ENCODE data around the gene CMC4.
A peak's percentile ranks its signal among the peaks of the same experiment; 100 is the strongest.

Gene CMC4

DNA sequence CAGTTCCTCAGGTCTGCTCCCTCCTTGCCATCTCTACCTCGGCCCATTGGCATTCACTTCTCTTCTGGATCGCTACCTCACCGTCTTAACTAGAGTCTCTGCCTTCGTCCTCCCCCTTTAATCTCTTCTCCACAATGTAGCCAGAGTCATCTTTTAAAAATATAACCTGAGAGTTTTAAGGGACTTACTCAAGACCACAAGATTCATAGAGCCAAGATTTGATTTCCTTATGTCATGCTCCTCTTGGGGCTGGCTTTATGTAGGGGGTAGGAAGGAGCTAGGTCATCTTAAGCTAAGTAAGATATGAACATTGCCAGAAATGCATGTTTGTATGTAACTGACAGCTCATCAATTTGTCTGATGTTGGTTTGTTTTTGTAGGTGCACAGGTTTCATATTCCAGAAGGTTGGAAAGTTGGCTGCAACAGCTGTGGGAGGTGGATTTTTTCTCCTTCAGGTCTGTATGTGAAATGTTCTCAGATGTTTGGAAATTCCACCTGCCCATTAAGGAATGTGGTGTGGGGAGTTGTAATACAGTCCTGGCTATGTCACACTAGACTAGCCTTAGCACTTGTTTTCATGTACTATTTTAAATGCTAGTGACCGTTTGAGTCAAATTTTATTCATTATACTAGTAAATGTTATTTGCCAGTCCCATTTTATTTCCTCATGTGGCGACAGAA lies 24.7 kb downstream of the CMC4 start:
- no peak overlapping the region for H3K4me3 ChIP-seq (ENCODE audit: low read length)
- no peak for DNase-seq (ENCODE audit: low read depth)
- TF ChIP-seq, protein P1, sequence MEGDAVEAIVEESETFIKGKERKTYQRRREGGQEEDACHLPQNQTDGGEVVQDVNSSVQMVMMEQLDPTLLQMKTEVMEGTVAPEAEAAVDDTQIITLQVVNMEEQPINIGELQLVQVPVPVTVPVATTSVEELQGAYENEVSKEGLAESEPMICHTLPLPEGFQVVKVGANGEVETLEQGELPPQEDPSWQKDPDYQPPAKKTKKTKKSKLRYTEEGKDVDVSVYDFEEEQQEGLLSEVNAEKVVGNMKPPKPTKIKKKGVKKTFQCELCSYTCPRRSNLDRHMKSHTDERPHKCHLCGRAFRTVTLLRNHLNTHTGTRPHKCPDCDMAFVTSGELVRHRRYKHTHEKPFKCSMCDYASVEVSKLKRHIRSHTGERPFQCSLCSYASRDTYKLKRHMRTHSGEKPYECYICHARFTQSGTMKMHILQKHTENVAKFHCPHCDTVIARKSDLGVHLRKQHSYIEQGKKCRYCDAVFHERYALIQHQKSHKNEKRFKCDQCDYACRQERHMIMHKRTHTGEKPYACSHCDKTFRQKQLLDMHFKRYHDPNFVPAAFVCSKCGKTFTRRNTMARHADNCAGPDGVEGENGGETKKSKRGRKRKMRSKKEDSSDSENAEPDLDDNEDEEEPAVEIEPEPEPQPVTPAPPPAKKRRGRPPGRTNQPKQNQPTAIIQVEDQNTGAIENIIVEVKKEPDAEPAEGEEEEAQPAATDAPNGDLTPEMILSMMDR (IDR thresholded peaks at IDR 0.05; ENCODE audit: insufficient read depth, low read depth, low read length, missing control alignments): no peak

DNA sequence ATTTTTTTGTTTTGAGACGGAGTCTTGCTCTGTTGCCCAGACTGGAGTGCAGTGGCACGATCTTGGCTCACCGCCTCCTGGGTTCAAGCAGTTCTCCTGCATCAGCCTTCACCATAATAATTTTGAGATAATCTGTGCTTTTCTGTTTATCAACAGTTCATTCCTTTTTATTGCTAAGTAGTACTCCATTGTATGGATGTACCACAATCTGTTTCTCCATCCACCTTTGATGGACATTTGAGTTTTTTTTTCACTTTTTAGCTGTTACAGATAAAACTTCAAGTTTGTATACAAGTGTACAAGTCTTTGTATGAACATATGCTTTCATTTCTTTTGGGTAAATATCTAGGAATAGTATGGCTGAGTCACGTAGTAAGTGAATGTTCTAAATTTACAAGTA lies 35.2 kb downstream of the CMC4 start:
- TF ChIP-seq, protein P1 (IDR thresholded peaks at IDR 0.05; ENCODE audit: insufficient read depth, low read depth, low read length, missing control alignments): no peak
- DNase-seq (ENCODE audit: low read depth): no peak
- no peak overlapping the region for H3K4me3 ChIP-seq (ENCODE audit: low read length)

DNA sequence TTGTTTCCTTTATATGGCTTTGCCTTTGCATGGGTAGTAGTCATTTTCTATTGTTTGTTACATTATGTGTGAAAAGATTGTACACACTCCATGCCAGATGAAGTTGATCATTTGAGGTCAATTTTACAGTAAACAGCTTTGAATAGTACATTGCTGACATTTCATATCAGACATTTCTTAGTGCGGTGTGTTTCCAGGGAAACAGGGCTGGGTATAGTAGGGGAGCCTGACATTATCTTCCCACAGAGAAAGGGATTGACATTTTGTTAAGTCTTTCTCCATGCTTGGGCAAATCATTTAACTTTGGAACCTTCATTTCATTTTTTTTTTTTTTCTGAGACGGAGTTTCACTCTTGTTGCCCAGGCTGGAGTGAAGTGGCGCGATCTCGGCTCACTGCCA lies 39.3 kb downstream of the CMC4 start:
- DNase-seq (ENCODE audit: low read depth): no peak
- H3K4me3 ChIP-seq (ENCODE audit: low read length): no peak overlapping the region
- TF ChIP-seq, protein P1 (IDR thresholded peaks at IDR 0.05; ENCODE audit: insufficient read depth, low read depth, low read length, missing control alignments): no peak

DNA sequence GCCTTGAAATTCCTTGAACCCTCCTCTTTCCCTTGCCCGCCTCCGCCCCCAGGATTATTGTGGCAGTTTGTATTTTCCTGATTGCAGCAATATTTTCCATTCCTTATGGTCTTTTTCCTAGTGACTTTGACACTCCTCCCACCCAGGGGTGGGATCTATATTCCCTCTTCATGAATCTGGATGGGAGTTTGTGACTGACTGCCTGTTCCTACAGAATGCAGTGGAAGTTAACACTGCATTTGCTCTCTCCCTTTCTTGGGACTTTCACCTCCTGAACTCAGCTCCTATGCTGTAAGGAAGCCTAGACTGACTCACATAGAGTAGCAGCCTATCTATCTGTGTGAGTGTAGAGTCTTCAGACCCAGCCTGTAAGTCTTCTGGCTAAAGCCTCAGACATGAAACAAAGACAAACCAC lies 42.1 kb downstream of the CMC4 start:
- no peak overlapping the region for H3K4me3 ChIP-seq (ENCODE audit: low read length)
- DNase-seq (ENCODE audit: low read depth): peak; percentile 20
- TF ChIP-seq, protein P1 (IDR thresholded peaks at IDR 0.05; ENCODE audit: insufficient read depth, low read depth, low read length, missing control alignments): no peak

DNA sequence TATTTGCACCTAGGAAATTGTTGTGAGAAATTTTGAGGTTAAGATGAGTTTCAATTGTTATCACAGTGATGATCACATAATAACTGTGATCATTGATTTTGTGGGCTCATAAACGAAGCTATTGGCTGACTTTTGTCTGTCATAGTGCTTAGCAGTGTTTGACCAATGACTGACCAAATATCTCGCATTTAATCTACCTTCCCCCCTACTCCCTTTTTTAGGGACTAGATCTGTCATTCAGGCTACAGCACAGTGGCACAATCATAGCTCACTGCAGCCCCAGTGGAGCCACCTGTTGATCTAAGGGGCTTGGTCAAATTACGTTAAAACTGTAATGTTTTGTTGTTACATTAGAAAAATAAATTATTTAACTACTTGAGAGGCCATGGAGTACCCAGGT lies 42.8 kb downstream of the CMC4 start:
- TF ChIP-seq, protein P1 (IDR thresholded peaks at IDR 0.05; ENCODE audit: insufficient read depth, low read depth, low read length, missing control alignments): no peak
- H3K4me3 ChIP-seq (ENCODE audit: low read length): peak overlapping the region; percentile 79
- DNase-seq (ENCODE audit: low read depth): no peak

DNA sequence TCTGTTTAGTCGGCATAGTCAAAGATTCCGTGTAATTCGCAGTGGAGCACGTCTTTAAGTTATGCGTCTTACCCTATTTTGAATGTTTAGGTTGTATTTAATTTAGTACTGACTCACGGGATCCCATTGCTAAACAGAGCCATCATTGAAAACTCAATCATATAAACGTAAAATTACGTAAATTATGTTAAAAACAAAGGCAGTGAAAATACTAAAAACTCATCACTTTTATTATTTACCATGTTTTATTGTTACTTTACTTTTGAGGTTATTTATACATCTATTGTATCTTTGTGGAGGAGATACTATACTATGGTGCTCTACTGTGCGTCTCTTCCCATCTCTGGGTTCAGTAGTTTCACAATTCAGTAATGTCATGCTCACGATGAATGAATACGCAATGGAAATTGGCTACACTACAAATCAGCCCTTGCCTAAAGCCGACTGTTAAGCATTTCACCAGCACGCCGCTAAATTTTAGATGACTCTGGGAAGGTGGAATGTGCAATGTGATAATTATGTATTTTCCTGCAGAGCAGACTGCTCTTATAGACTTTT lies 43.3 kb downstream of the CMC4 start:
- TF ChIP-seq, protein P1 (IDR thresholded peaks at IDR 0.05; ENCODE audit: insufficient read depth, low read depth, low read length, missing control alignments): no peak
- DNase-seq (ENCODE audit: low read depth): peak; percentile 61
- H3K4me3 ChIP-seq (ENCODE audit: low read length): peak overlapping the region; percentile 79

Measured in epithelial cell of esophagus (primary cell).